Hepatocyte (in vitro differentiated cells): ENCODE results near the gene CHST11.

Source experiments
- CTCF ChIP-seq: fragments of 200-600 bp; sonication (generic); IDR thresholded peaks from 2 replicates; pipeline ENCODE4 v1.5.1; 2016; ENCODE audit warnings: antibody characterized with exemption, mild to moderate bottlenecking; ENCODE audit not compliant: poor library complexity
- EZH2 ChIP-seq: fragments of 200-600 bp; sonication (generic); IDR thresholded peaks from 2 replicates; pipeline ENCODE4 v1.6.1; 2016; ENCODE audit warnings: antibody characterized with exemption, mild to moderate bottlenecking, borderline replicate concordance
- EZH2phosphoT487 ChIP-seq: fragments of 200-600 bp; sonication (generic); IDR thresholded peaks from one replicate; pipeline ENCODE4 v1.6.1; 2018; ENCODE audit warnings: antibody characterized with exemption, mild to moderate bottlenecking, low read depth, moderate library complexity; ENCODE audit not compliant: unreplicated experiment, severe bottlenecking

GRCh38 chr12:104576980-104577580 is 120.3 kb downstream of the CHST11 start:
- TF ChIP-seq EZH2 (no peak), CTCF (no peak), EZH2phosphoT487 (no peak)
